ENCODE results near the gene R3HDM1. TPM values are rescaled to one million over a fixed set of nuclear protein-coding genes. Genes with fewer than 3 reads are reported as not detected.
A peak's percentile ranks its signal among the peaks of the same experiment; 100 is the strongest.
"Not testable (repeated sequence)": the region's sequence is repeated elsewhere in the genome, so short reads cannot be mapped to it uniquely, and the experiment has no call there.

The R3HDM1 gene
- total RNA-seq, 2 experiments from 2014 or later = 28.7 to 111 TPM

DNA sequence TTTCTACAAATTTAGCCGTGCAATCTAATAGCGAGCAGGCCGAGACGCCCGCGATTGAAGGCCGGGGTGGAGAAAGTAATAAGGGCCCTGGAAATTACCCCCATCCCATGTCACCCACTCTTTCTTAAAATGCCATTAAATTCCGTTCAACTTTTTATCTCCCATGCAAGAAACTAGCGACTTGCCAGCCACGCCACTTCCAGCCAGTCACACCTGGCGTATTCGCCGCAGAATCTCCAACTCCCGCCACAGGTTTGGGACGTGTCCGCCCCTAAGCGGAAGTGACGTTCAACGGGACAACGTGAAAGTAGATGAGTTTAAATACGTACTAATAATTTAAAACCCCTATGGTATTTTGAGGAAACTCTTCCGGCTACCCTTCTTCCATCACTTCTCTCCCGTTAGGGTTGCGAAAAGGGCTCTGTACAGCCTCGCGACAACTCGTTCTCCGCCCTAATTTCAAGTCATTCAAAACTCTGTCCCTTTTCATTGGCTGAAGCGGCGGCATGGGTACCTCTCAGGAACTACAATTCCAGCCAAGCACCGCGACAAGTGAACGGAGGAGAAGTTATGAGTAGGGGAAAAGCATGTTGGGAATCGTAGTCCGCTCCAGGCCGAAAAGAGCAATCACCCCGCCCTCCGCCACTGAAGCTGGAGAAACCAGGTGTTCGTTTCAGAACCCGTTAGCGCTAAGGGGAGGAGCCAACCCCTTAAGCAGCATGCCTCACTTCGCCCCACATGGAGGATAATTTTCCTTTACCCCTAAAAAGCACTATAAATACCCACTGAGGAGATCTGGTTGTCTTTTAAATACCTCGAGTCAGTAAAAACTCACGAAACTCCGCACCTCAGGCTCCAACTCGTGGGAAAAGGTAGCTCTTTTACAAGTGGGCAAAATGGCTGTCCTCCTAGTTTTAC, 712 bp upstream of the R3HDM1 start, which contains the start of gene ZRANB3:
TSS of gene ZRANB3 (minus strand) at position 906 of the 918 bp plus-strand sequence.
- ChIA-PET CTCF (ENCODE audit: unreplicated experiment) (interaction anchor here (1.0 kb wide), 1 partner anchor 55 kb away, joined by 4 read pairs; no protein-coding TSS in a partner anchor), POLR2A (interaction anchor here (0.6 to 1.4 kb wide), 9 partner anchors 8 to 860 kb away, joined by 3 to 7 read pairs (median 4); no protein-coding TSS in a partner anchor)
- Histone ChIP-seq H2AFZ (ENCODE audit: low read length) (peak within 1 kb of the TSS; percentile 79), H3K27ac (ENCODE audit: low read depth, low read length, poor library complexity, severe bottlenecking) (peak within 1 kb of the TSS; percentile 85), H3K36me3 (ENCODE audit: insufficient read depth, low read length) (peaks cover 24% of the 10 kb centered on the region), H3K4me1 (ENCODE audit: insufficient read depth, low read length, poor library complexity, severe bottlenecking) (peaks cover 41% of the 10 kb centered on the region), H3K9me3 (ENCODE audit: low read length) (no peaks in the 10 kb centered on the region), H3K9me2 (ENCODE audit: insufficient read depth, low read length) (no peaks in the 10 kb centered on the region), H4K20me1 (ENCODE audit: insufficient read depth, low read length) (peaks cover 13% of the 10 kb centered on the region; the same call in 1 of the 2 replicates), H3K4me3 (ENCODE audit: low read depth, low read length, poor library complexity, severe bottlenecking) (peak within 1 kb of the TSS; percentile 87), H3K4me2 (ENCODE audit: low read length) (peak within 1 kb of the TSS; percentile 78), H3K79me2 (ENCODE audit: insufficient read depth, low read depth, low read length) (peaks cover 72% of the 10 kb centered on the region)
- DNase-seq (ENCODE audit: low spot score) = peak; percentile 98
- TSS peak; percentile 90 for BruUV-seq (replicated peaks)
- intact Hi-C loops (cut with micrococcal nuclease; ENCODE audit: unreplicated experiment) = loop anchor here (1.0 to 10.0 kb wide), 6 partner anchors 60 to 612 kb away; partner anchors contain the start of genes CCNT2, RAB3GAP1 and UBXN4
- TF ChIP-seq, protein P1, sequence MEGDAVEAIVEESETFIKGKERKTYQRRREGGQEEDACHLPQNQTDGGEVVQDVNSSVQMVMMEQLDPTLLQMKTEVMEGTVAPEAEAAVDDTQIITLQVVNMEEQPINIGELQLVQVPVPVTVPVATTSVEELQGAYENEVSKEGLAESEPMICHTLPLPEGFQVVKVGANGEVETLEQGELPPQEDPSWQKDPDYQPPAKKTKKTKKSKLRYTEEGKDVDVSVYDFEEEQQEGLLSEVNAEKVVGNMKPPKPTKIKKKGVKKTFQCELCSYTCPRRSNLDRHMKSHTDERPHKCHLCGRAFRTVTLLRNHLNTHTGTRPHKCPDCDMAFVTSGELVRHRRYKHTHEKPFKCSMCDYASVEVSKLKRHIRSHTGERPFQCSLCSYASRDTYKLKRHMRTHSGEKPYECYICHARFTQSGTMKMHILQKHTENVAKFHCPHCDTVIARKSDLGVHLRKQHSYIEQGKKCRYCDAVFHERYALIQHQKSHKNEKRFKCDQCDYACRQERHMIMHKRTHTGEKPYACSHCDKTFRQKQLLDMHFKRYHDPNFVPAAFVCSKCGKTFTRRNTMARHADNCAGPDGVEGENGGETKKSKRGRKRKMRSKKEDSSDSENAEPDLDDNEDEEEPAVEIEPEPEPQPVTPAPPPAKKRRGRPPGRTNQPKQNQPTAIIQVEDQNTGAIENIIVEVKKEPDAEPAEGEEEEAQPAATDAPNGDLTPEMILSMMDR (conservative IDR thresholded peaks at IDR 0.05; ENCODE audit: low read length) = no peak
- no peak for TF ChIP-seq EZH2phosphoT487 (IDR thresholded peaks at IDR 0.05; ENCODE audit: borderline replicate concordance, low read depth, low read length)

DNA sequence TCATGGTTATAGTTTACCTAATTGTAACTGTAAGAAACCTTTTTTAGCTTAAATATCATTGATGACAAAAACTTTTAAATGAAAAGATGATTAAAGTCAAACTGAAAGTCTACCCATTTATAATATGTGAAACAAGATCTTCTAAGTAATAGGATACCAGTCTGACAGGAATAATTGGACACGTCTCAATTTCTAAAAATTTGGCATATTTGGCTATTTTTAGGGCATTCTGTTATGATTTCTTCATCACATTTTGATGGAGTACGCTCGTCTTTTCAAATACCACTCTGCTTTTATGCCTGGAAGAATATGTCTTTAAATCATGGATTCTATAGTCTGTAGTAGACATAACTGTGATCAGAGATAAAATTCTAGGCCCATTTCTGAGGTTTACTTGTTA, 1.3 kb downstream of the R3HDM1 start:
- peaks cover 13% of the 10 kb centered on the region; the same call in 1 of the 2 replicates for H4K20me1 ChIP-seq (ENCODE audit: insufficient read depth, low read length)
- H3K4me1 ChIP-seq (ENCODE audit: insufficient read depth, low read length, poor library complexity, severe bottlenecking) = peaks cover 41% of the 10 kb centered on the region
- POLR2A ChIA-PET = interaction anchor here (0.6 to 2.4 kb wide), 3 partner anchors 57 to 324 kb away, joined by 3 to 10 read pairs (median 3); no protein-coding TSS in a partner anchor
- peak overlapping the region; percentile 78 for H3K4me2 ChIP-seq (ENCODE audit: low read length)
- H3K27ac ChIP-seq (ENCODE audit: low read depth, low read length, poor library complexity, severe bottlenecking) = no peak overlapping the region
- no peaks in the 10 kb centered on the region for H3K9me3 ChIP-seq (ENCODE audit: low read length)
- TF ChIP-seq EZH2phosphoT487 (IDR thresholded peaks at IDR 0.05; ENCODE audit: borderline replicate concordance, low read depth, low read length) = no peak
- TF ChIP-seq, protein P1 (conservative IDR thresholded peaks at IDR 0.05; ENCODE audit: low read length) = no peak
- no peaks in the 10 kb centered on the region for H3K9me2 ChIP-seq (ENCODE audit: insufficient read depth, low read length)
- peak overlapping the region; percentile 87 for H3K4me3 ChIP-seq (ENCODE audit: low read depth, low read length, poor library complexity, severe bottlenecking)
- DNase-seq (ENCODE audit: low spot score) = no peak
- H2AFZ ChIP-seq (ENCODE audit: low read length) = no peak overlapping the region
- CTCF ChIA-PET (ENCODE audit: unreplicated experiment) = no interaction called here
- peaks cover 40% of the 10 kb centered on the region for H3K36me3 ChIP-seq (ENCODE audit: insufficient read depth, low read length)
- intact Hi-C loops (cut with micrococcal nuclease; ENCODE audit: unreplicated experiment) = loop anchor here (2.0 to 10.0 kb wide), 2 partner anchors 178 to 528 kb away; no protein-coding TSS in a partner anchor
- TSS peak; percentile 68 for BruUV-seq (replicated peaks)
- peaks cover 85% of the 10 kb centered on the region for H3K79me2 ChIP-seq (ENCODE audit: insufficient read depth, low read depth, low read length)

DNA sequence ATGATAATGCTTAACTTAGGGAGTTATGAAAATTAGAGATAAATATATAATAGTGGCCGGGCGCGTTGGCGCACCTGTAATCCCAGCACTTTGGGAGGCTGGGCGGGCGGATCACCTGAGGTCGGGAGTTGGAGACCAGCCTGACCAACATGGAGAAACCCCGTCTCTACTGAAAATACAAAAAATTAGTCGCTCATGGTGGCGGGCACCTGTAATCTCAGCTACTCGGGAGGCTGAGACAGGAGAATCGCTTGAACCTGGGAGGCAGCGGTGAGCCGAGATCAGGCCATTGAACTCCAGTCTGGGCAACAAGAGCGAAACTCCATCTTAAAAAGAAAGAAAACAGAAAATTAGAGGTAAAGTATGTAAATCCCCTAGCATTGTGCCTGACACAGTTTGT, 2.3 kb downstream of the R3HDM1 start:
- Histone ChIP-seq H3K4me3 (ENCODE audit: low read depth, low read length, poor library complexity, severe bottlenecking) (peak overlapping the region; percentile 87), H3K36me3 (ENCODE audit: insufficient read depth, low read length) (peaks cover 47% of the 10 kb centered on the region), H3K79me2 (ENCODE audit: insufficient read depth, low read depth, low read length) (peaks cover 85% of the 10 kb centered on the region), H4K20me1 (ENCODE audit: insufficient read depth, low read length) (peaks cover 13% of the 10 kb centered on the region; the same call in 1 of the 2 replicates), H3K4me2 (ENCODE audit: low read length) (peak overlapping the region; percentile 78), H3K4me1 (ENCODE audit: insufficient read depth, low read length, poor library complexity, severe bottlenecking) (peaks cover 32% of the 10 kb centered on the region)
- CTCF ChIA-PET (ENCODE audit: unreplicated experiment); H3K9me2 ChIP-seq (ENCODE audit: insufficient read depth, low read length); BruUV-seq (replicated peaks); H2AFZ ChIP-seq (ENCODE audit: low read length); H3K27ac ChIP-seq (ENCODE audit: low read depth, low read length, poor library complexity, severe bottlenecking); DNase-seq (ENCODE audit: low spot score); H3K9me3 ChIP-seq (ENCODE audit: low read length): not testable (repeated sequence)
- intact Hi-C loops (cut with micrococcal nuclease; ENCODE audit: unreplicated experiment) = loop anchor here (2.0 to 10.0 kb wide), 2 partner anchors 177 to 529 kb away; no protein-coding TSS in a partner anchor
- POLR2A ChIA-PET = interaction anchor here (0.7 to 2.4 kb wide), 4 partner anchors 18 to 575 kb away, joined by 3 to 10 read pairs (median 3); no protein-coding TSS in a partner anchor
